Thoracic aorta (tissue), 2 donors: Measurements from ENCODE around the gene USP7. TPM values are rescaled to one million over a fixed set of nuclear protein-coding genes. Genes with fewer than 3 reads are reported as not detected.
A peak's percentile ranks its signal among the peaks of the same experiment; 100 is the strongest.
"Not testable (repeated sequence)": the region's sequence is repeated elsewhere in the genome, so short reads cannot be mapped to it uniquely, and the experiment has no call there.

Source experiments
- ATAC-seq: fragments of 150-250 bp; one replicate; pipeline ENCODE4 v1.8.0; 2017; ENCODE audit warnings: low read depth; ENCODE audit not compliant: insufficient number of reproducible peaks, low FRiP score
- DNase-seq: peaks from one replicate; pipeline ENCODE4 v3.0.0-alpha.2; 2020; ENCODE audit warnings: low spot score
- H3K27ac ChIP-seq, 2 donors: fragments of 200-600 bp; sonication (generic); 1 replicate in 1 of 2; 2 replicates in 1 of 2; pipeline ENCODE4 v1.5.1; 2016; ENCODE audit warnings: mild to moderate bottlenecking in 2 of 2, moderate library complexity in 2 of 2
- H3K27me3 ChIP-seq: fragments of 200-600 bp; sonication (generic); replicated peaks from 2 replicates; pipeline ENCODE4 v1.6.0; 2016; ENCODE audit warnings: mild to moderate bottlenecking; ENCODE audit not compliant: insufficient read depth
- H3K36me3 ChIP-seq: fragments of 200-600 bp; sonication (generic); one replicate; pipeline ENCODE4 v1.5.1; 2016
- H3K4me1 ChIP-seq, 2 donors: fragments of 200-600 bp; sonication (generic); 1 replicate in 1 of 2; 2 replicates in 1 of 2; pipeline versions ENCODE4 v1.5.1 to v1.6.0; 2016; ENCODE audit warnings: low read depth in 2 of 2, mild to moderate bottlenecking in 1 of 2; ENCODE audit not compliant: control insufficient read depth in 1 of 2
- H3K4me3 ChIP-seq: fragments of 200-600 bp; sonication (generic); 2 replicates; pipeline ENCODE4 v1.5.1; 2016; ENCODE audit warnings: mild to moderate bottlenecking
- H3K9me3 ChIP-seq: fragments of 200-600 bp; sonication (generic); 2 replicates; pipeline ENCODE4 v1.5.1; 2016
- total RNA-seq, 2 donors: library from RNA; depleted of rRNA; stranded (reverse); fragments of >200 nt; gene quantifications; one replicate each; pipeline versions ENCODE4 v1.1.0 to v1.2.3, GENCODE V29; 2016
- TF ChIP-seq, protein P1 (sequence below): fragments of 200-600 bp; sonication (generic); IDR thresholded peaks from one replicate; pipeline ENCODE4 v1.5.1; 2019; ENCODE audit warnings: antibody characterized with exemption

The USP7 gene
- total RNA-seq, 2 donors from 2014 or later, result 61.2 to 93.8 TPM

GRCh38 chr16:8874388-8874787 lies 89.3 kb downstream of the USP7 start:
- no peak overlapping the region for H3K4me3 ChIP-seq
- H3K4me1 ChIP-seq, result peaks cover 5 to 18% of the 10 kb centered on the region in 2 donors
- H3K27ac ChIP-seq, result no peak overlapping the region
- DNase-seq (no peak), ATAC-seq (no peak)
- TF ChIP-seq, protein P1, sequence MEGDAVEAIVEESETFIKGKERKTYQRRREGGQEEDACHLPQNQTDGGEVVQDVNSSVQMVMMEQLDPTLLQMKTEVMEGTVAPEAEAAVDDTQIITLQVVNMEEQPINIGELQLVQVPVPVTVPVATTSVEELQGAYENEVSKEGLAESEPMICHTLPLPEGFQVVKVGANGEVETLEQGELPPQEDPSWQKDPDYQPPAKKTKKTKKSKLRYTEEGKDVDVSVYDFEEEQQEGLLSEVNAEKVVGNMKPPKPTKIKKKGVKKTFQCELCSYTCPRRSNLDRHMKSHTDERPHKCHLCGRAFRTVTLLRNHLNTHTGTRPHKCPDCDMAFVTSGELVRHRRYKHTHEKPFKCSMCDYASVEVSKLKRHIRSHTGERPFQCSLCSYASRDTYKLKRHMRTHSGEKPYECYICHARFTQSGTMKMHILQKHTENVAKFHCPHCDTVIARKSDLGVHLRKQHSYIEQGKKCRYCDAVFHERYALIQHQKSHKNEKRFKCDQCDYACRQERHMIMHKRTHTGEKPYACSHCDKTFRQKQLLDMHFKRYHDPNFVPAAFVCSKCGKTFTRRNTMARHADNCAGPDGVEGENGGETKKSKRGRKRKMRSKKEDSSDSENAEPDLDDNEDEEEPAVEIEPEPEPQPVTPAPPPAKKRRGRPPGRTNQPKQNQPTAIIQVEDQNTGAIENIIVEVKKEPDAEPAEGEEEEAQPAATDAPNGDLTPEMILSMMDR, result no peak
- no peaks in the 10 kb centered on the region for H3K36me3 ChIP-seq
- no peaks in the 10 kb centered on the region for H3K9me3 ChIP-seq
- H3K27me3 ChIP-seq, result no peaks in the 10 kb centered on the region

- H3K4me3 ChIP-seq, H3K27ac ChIP-seq, H3K27me3 ChIP-seq, H3K9me3 ChIP-seq, DNase-seq, ATAC-seq, H3K36me3 ChIP-seq: not testable (repeated sequence)
- peaks cover 5 to 20% of the 10 kb centered on the region in 2 donors for H3K4me1 ChIP-seq
These were observed 89.9 kb downstream of the USP7 start for GRCh38 chr16:8873866-8874195.

DNA sequence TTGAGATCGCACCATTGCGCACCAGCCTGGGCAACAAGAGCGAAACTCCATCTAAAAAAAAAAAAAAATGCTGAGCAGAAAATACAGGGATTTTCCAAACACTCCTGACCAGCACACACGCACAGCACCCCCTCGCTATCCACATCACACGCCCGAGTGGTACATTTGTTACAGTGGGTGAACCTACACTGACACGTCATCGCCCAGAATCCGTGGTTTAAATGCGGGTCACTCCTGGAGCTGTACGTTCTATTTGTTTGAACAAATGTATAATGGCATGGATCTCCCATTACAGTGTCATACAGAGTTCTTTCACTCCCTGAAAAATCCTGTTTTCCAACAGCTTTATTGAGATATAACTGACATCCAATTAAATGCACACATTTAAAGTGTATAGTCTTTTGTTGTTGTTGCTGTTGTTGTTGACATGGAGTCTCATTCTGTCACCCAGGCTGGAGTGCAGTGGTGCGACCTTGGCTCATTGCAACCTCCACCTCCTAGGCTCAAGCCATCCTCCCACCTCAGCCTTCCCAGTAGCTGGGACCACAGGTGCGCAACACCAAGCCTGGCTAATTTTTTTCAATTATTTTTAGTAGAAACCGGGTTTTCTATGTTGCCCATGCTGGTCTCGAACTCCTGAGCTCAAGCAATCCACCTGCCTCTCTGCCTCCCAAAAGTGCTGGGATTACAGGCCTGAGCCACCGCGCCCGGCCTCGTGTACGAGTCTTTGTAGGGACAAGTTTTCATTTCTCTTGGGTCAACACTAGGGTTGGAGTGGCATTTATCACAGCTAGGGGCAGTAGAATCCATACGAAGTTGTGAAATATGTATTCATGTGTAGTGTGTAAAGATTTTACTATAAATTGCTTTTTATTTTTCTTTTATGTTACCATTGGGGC lies 90.5 kb downstream of the USP7 start:
- H3K9me3 ChIP-seq, result no peaks in the 10 kb centered on the region
- H3K27me3 ChIP-seq, result no peaks in the 10 kb centered on the region
- no peak for DNase-seq
- H3K4me3 ChIP-seq, result no peak overlapping the region
- no peak overlapping the region for H3K27ac ChIP-seq
- ATAC-seq, result no peak
- H3K4me1 ChIP-seq, result peaks cover 5 to 20% of the 10 kb centered on the region in 2 donors
- TF ChIP-seq, protein P1, result no peak
- no peaks in the 10 kb centered on the region for H3K36me3 ChIP-seq

- no peak for ATAC-seq
These were observed 91.6 kb downstream of the USP7 start for GRCh38 chr16:8872071-8872470.

GRCh38 chr16:8869988-8870241 lies 93.8 kb downstream of the USP7 start:
- ATAC-seq, H3K27me3 ChIP-seq, H3K36me3 ChIP-seq, H3K4me3 ChIP-seq, DNase-seq, H3K9me3 ChIP-seq: not testable (repeated sequence)
- H3K4me1 ChIP-seq, result peaks cover 27 to 48% of the 10 kb centered on the region in 2 donors
- H3K27ac ChIP-seq, result peak overlapping the region in 1 of 2 donors; percentile 13

More at GRCh38 chr16:8872071-8872470, 91.6 kb downstream of the USP7 start:
- Histone ChIP-seq H3K4me3 (no peak overlapping the region), H3K4me1 (peaks cover 12 to 26% of the 10 kb centered on the region in 2 donors), H3K36me3 (no peaks in the 10 kb centered on the region), H3K27ac (no peak overlapping the region), H3K9me3 (no peaks in the 10 kb centered on the region), H3K27me3 (no peaks in the 10 kb centered on the region)
- DNase-seq, result no peak
- TF ChIP-seq, protein P1, result no peak

GRCh38 chr16:8869212-8869987 lies 94.3 kb downstream of the USP7 start:
- Histone ChIP-seq H3K27me3 (no peaks in the 10 kb centered on the region), H3K36me3 (no peaks in the 10 kb centered on the region), H3K4me1 (peaks cover 32 to 52% of the 10 kb centered on the region in 2 donors), H3K27ac (peak overlapping the region in 1 of 2 donors; percentile 13), H3K4me3 (peak overlapping the region; percentile 98), H3K9me3 (no peaks in the 10 kb centered on the region)
- DNase-seq, result no peak
- TF ChIP-seq, protein P1, result no peak
- ATAC-seq, result no peak
